ENCODE results near the gene CBFA2T2.
"Not testable (repeated sequence)": the region's sequence is repeated elsewhere in the genome, so short reads cannot be mapped to it uniquely, and the experiment has no call there.

CBFA2T2 gene

DNA sequence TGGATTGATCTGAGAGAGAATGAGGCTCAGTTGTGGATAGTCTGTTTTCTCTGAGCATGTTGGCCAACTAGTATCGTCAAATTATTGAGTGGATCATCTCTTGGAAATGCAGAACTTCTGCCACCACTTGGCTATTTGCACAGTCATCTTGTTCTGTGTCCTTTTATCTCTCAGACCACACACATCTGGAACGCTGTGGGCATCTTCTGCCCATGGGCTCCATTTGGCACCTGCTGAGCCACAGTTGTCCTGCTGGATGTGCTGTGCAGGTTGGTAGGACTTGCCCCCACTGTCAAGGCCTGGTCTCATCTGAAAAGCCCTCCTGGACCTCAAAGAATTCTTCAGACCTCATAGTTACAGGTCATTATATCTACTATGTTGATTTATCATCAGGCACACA, 155.5 kb downstream of the CBFA2T2 start:
- DNase-seq (ENCODE audit: low read depth) = no peak
- no peak overlapping the region for H3K4me3 ChIP-seq (ENCODE audit: control insufficient read depth, low read depth, low read length)
- TF ChIP-seq, protein P1, sequence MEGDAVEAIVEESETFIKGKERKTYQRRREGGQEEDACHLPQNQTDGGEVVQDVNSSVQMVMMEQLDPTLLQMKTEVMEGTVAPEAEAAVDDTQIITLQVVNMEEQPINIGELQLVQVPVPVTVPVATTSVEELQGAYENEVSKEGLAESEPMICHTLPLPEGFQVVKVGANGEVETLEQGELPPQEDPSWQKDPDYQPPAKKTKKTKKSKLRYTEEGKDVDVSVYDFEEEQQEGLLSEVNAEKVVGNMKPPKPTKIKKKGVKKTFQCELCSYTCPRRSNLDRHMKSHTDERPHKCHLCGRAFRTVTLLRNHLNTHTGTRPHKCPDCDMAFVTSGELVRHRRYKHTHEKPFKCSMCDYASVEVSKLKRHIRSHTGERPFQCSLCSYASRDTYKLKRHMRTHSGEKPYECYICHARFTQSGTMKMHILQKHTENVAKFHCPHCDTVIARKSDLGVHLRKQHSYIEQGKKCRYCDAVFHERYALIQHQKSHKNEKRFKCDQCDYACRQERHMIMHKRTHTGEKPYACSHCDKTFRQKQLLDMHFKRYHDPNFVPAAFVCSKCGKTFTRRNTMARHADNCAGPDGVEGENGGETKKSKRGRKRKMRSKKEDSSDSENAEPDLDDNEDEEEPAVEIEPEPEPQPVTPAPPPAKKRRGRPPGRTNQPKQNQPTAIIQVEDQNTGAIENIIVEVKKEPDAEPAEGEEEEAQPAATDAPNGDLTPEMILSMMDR (IDR thresholded peaks at IDR 0.05; ENCODE audit: control insufficient read depth, insufficient read depth, low read depth, low read length, missing control alignments) = no peak

DNA sequence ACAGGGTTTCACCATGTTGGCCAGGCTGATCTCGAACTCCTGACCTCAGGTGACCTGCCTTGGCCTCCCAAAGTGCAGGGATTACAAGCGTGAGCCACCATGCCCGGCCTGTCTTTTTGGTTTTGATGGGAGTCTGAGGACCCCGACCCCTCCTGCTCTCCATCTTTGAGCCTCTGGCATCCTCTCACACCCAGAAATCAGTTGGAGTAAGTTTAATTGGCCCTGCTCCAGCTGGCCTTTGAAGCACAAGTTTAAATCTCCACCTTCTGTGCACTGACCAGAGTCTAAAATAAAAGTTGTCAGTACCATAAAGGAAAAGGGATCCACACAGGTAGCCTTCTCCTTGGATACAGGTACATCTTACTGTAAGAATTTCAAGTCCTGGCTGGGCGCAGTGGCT, 156.3 kb downstream of the CBFA2T2 start:
- no peak overlapping the region for H3K4me3 ChIP-seq (ENCODE audit: control insufficient read depth, low read depth, low read length)
- TF ChIP-seq, protein P1 (IDR thresholded peaks at IDR 0.05; ENCODE audit: control insufficient read depth, insufficient read depth, low read depth, low read length, missing control alignments) = no peak
- DNase-seq (ENCODE audit: low read depth) = no peak

DNA sequence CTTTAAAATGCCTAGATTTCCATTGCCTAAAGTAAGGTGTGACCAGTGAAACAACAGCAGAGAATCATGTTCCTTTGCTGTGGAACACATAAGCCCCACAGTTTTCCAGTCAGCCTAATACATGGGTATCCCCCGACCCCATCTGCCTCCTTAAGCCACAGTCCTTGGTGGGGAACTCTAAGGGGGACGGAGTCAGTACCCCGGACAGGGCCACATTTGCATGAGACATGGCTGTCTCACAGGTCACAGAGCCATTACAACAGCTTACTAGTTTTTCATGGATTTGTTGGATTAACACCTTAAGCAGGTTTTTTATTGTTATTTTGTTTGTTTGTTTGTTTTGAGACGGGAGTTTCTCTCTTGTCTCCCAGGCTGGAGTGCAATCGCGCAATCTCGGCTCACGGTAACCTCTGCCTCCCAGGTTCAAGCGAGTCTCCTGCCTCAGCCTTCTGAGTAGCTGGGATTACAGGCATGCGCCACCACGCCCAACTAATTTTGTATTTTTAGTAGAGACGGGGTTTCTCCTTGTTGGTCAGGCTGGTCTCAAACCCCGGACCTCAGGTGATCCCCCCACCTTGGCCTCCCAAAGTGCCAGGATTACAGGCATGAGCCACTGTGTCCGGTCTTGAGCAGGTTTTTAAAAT, 157.2 kb downstream of the CBFA2T2 start:
- H3K4me3 ChIP-seq (ENCODE audit: control insufficient read depth, low read depth, low read length); DNase-seq (ENCODE audit: low read depth): not testable (repeated sequence)

DNA sequence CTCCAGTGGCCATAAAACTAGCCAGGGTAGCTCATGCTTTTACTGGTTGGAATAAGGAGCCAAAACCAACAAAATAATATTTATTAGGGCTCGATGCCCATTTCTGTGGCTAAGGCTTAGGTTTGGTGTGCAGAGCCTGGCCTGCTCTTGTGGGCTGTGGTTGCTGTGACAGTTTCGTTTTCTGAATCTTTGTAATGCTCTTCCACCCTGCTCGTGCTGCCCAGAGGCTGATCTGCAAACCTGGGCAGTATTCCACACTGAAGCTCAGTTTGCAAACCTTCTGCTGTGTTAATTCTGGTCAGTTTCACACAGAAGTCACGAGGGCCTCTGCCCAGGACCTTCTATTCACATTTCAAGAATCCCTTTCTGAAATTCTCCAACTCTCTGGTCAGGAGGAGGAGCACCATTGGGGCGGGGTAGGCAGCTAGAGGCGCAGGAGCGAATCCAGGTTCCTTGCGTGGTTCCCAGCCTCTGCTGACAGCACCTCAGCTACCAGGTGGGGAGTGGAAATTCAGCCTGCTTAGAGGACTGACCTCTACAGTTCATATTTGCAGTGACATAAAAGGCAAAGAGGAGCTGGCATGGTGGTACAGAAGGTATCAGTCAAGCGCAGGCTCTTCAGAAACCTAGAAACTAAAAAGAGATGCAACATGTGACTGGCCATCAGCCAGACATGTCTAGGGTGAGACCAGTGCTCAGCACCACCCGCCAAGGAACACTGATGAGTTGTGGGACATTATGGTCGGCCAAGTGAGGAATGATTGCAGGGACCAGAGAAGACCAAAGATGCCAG, 157.9 kb downstream of the CBFA2T2 start:
- no peak overlapping the region for H3K4me3 ChIP-seq (ENCODE audit: control insufficient read depth, low read depth, low read length)
- DNase-seq (ENCODE audit: low read depth) = peak; percentile 68
- TF ChIP-seq, protein P1 (IDR thresholded peaks at IDR 0.05; ENCODE audit: control insufficient read depth, insufficient read depth, low read depth, low read length, missing control alignments) = no peak

DNA sequence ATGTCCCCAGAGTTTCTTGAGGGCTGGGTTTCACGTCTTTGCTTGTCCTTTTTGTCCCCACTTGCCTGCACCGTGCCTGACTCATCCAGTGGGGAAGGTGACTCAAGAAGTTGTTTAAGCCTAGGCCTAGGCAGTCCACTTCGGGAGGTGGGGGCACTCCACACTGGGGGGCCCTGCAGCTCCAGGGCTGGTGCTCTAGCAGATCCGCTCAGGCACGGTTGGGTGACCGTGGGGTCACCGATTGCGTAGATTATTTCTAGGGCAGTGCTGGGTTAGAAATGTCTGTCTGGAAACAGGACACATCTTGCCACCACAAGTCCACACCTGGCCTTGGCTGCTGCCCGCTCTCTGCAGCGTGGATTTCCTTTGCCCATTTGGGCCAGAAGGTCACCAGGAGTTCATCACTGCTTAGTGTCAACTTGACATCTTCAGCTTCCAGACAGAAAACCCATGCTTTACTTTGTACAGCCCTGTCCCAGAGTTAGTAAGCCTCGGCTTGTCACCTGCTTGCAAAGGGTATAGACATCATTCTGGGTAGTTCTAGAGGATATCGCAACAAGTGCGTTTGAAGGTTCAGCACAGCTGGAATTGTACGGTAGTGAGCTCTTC, 158.6 kb downstream of the CBFA2T2 start:
- no peak for DNase-seq (ENCODE audit: low read depth)
- TF ChIP-seq, protein P1 (IDR thresholded peaks at IDR 0.05; ENCODE audit: control insufficient read depth, insufficient read depth, low read depth, low read length, missing control alignments) = no peak
- H3K4me3 ChIP-seq (ENCODE audit: control insufficient read depth, low read depth, low read length) = no peak overlapping the region

DNA sequence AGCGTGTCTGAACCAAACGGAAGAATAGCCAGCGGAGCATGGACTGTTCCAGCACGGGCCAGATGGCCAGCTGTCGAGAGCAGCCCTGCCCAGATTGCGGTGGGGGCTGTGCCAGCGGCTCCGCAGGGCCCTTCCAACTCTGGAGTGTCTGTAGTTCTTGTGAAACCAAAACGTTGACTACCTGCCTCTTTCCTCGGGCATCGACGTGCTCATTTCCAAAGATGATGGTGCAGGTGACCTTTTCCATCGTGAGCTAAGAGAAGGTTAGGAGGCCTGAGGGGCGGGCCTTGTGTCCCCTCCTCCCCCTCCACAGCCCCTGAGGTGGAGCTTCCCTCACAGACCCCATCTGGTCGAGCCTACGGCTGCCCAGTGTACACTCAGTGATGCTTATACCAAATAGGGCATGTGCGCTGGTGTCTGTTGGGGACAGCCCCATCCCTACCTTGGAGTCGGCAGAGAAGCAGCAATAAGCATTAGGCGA, 159.3 kb downstream of the CBFA2T2 start:
- DNase-seq (ENCODE audit: low read depth) = no peak
- no peak overlapping the region for H3K4me3 ChIP-seq (ENCODE audit: control insufficient read depth, low read depth, low read length)
- TF ChIP-seq, protein P1 (IDR thresholded peaks at IDR 0.05; ENCODE audit: control insufficient read depth, insufficient read depth, low read depth, low read length, missing control alignments) = no peak
